ENCODE measurements around the gene ULBP3.

GRCh38 chr6:150025201-150025917 lies 43.6 kb downstream of the ULBP3 start, which contains the start of gene RAET1L:
- TF ChIP-seq CTCF (IDR thresholded peaks at IDR 0.05) (no peak), POLR2A (IDR thresholded peaks at IDR 0.05) (no peak)

All from Peyer's patch (tissue), 4 donors.